HUDEP-2 (cell line): Measurements from ENCODE around the gene ATP2B2.
"Not testable (repeated sequence)": the region's sequence is repeated elsewhere in the genome, so short reads cannot be mapped to it uniquely, and the experiment has no call there.

Experiments
- DNase-seq, 76 experiments: peaks; one replicate each; lab custom pipeline; 2025; ENCODE audit not compliant: unreplicated experiment in 76 of 76; lab: John Stamatoyannopoulos, UW

ATP2B2 gene

DNA sequence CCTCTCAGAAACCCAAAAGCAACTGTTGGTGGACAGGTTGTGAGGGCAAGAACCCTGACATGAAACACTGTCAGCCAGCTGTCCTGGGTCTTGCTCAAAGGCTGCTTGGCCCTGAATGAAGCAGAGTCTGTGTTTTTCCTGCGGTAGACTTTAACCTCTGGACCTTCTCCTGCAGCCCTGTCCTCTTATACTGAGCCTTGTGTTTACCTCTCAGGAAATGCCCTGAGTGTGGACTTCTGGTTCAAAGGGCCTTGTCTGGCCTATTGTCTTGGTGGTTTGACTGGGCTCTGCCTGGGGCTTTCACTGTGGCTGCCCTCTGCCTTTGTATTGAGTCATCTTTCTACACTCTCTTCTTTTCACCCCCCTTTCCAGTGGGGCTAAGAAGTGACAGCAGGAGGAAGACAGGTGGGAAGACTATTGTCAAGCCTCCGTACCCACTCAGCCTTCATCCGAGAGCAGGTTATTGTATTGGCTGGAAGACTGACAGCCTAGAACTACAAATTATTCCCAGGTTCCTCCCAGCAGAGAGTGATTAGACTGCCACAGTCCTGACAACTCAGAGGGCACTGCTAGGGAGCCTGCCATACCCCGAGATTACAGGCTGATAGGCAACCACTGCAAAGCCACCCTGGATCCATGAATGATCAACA lies 187.9 kb downstream of the ATP2B2 start:
- no peak for DNase-seq

DNA sequence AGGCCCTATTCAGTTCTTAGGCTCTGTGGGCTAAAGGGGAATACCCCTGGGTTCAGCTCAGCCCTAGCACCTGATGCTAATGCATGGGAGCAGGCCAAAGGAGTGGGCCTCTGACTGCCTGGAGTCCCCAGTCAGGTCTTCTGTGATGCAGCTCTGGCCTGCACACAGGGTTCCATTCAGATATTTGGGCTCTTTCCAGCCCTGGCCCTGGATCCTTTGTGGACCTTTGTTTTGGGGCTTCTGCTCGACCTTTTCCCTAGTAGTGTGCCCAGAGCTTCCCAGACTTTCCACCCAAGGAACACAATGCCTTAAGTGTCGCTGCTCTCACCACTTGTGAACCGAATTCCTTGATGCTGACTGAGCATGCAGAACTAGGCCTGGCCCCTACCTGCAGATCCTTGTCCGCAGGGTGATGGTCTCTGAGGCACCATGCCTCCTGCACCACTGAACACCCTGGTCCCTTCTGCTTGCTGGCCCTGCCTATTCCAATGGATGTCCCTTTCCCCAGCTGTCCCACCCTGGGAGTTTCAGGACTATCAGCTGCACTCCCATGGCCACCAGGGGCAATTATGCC lies 189.5 kb downstream of the ATP2B2 start:
- no peak for DNase-seq

DNA sequence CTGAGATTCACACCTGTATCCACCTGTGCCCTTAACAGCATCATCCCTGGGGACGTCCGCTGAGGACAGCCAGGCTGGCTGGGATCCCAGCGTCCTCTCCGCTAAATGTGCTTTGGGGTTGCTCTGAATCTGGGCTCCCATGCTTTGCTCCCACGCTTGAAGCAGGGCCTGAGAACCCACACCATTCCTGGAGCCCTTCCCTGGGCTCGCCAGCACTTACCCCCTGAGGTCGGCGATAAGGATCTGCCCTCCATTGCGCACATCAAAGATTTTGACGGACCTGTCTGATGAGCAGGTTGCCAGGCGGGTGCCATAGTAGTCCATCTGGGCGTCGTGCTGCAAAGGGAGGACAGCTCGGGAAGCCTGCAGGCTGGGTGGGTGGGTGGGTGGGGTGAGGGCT lies 190.3 kb downstream of the ATP2B2 start:
- DNase-seq, result no peak

GRCh38 chr3:10312861-10313260 lies 192.5 kb downstream of the ATP2B2 start:
- no peak for DNase-seq

DNA sequence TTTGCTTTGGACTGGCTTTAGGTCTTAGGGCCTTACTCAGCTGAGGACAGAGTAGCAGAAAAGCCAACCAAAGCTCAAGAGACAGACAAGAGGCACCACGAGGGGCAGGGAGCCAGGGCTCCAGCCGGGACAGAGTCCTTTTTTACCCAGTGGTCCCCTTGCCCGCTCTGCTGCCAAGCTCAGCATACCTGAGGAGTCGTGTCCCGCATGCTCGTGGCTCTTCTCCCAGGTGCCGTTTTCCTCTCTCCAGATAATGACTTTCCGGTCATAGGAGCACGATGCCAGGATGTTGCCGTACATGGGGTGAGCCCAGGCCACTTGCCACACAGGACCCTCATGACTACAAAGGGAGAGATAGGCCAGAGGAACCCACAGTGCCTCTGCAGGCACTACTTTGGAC lies 193.0 kb downstream of the ATP2B2 start:
- no peak for DNase-seq

DNA sequence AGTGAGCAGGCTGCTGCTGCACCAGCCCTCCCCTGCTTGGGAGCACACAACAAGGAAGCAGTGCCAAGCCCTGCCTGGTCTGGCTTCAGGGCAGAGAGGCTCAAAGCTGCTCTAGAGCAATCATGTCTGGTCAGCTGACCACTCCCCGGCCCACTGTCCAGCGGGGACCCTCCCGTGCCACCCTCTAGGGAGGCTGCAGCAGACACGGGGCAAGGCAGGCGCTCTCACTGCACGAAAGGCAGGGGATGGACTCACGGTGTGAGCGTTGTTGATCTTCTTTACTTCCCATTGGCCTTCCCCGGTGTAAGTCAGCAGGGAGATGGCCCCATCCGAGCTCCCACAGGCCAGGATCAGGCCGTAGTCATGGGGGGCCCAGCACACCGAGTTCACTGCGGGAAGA lies 193.7 kb downstream of the ATP2B2 start:
- DNase-seq, result no peak

- no peak for DNase-seq
Measured at GRCh38 chr3:10310578-10310977, 194.8 kb downstream of the ATP2B2 start.

GRCh38 chr3:10309736-10310135 lies 195.7 kb downstream of the ATP2B2 start:
- no peak for DNase-seq

DNA sequence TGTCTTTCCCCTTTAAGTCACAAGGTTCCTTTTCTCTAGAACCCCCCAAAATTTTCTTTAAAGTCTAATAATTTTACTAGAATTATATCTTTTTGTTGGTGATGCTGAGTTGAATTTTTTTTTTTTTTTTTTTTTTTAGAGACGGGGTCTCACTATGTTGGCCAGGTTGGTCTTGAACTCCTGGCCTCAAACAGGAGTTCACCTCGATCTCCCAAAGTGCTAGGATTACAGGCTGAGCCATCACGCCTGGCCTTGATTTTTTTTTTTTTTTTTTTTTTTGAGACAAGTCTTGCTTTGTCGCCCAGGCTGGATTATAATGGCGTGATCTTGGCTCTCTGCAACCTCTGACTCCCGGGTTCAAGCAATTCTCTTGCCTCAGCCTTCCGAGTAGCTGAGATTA lies 196.7 kb downstream of the ATP2B2 start:
- no peak for DNase-seq

GRCh38 chr3:10306156-10306555 lies 199.2 kb downstream of the ATP2B2 start:
- DNase-seq, result no peak

DNA sequence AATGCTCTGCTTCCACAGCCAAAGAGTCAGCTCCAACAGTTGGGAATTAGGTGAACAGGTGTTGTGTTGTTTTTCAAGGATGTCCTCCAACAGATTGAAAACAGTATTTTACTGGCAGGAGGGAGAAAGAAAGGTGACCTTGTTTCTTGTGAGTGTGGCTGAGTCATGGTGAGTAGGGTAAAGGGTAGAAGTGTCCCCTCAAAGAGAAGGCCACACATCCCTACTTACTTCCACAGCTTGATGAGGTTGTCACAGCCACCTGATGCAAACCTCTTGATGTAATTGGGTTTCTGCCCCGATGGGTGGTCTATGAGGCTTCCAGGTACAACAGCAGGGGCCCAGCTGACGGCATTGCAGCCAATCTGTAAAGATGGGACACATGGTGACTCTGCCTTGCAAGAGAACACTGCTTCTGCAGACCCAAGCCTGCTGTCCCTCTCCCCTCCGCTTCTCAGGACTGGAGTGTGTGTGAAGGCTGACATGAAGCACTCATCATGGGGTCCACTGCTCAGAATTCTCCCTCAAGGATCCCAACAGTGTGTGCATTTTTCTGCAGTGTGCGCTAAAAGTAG lies 200.0 kb downstream of the ATP2B2 start:
- no peak for DNase-seq

GRCh38 chr3:10304905-10305304 lies 200.5 kb downstream of the ATP2B2 start:
- no peak for DNase-seq

GRCh38 chr3:10303785-10304184 lies 201.6 kb downstream of the ATP2B2 start:
- no peak for DNase-seq

- no peak for DNase-seq
Measured at GRCh38 chr3:10303105-10303504, 202.3 kb downstream of the ATP2B2 start.

DNA sequence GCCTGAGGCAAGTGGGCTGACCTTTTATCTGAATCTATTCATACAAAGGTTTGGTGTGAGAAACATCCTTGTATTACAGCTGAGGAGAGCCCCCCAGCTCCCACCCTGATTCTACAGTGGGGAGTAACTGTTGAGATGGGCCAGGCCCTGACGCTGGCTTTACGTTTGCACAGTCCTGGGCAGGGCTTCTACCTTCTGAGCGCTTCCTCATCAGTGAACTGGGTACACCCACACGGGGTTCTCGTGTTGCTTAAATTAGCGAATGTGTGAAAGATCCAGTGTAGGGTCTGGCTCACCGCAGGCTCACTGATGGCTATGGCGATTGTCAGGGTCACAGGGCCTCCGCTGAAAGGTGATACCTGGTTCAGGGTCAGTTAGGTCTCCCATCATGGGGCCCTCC lies 205.3 kb downstream of the ATP2B2 start:
- no peak for DNase-seq

- no peak for DNase-seq
Measured at GRCh38 chr3:10299679-10300078, 205.7 kb downstream of the ATP2B2 start.

- no peak for DNase-seq
Measured at GRCh38 chr3:10299175-10299574, 206.2 kb downstream of the ATP2B2 start.

DNA sequence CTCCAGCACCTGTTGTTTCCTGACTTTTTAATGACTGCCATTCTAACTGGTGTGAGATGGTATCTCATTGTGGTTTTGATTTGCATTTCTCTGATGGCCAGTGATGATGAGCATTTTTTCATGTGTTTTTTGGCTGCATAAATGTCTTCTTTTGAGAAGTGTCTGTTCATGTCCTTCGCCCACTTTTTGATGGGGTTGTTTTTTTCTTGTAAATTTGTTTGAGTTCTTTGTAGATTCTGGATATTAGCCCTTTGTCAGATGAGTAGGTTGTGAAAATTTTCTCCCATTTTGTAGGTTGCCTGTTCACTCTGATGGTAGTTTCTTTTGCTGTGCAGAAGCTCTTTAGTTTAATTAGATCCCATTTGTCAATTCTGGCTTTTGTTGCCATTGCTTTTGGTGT lies 207.3 kb downstream of the ATP2B2 start:
- DNase-seq, result not testable (repeated sequence)

GRCh38 chr3:10294030-10294586 lies 211.3 kb downstream of the ATP2B2 start:
- DNase-seq, result no peak

- no peak for DNase-seq
Measured at GRCh38 chr3:10292505-10293419, 212.6 kb downstream of the ATP2B2 start, which contains the start of gene GHRL. Gene GHRL, minus strand, starts transcription at chr3:10292947. Its CDS starts 2,767 bp downstream, at chr3:10290180.

- DNase-seq, result no peak
Measured at GRCh38 chr3:10291641-10292040, 213.7 kb downstream of the ATP2B2 start.
